HG03280 (cell line): ENCODE measurements around the gene USP25.

ENCODE experiments used
- ATAC-seq: cut with Tn5 transposase; IDR thresholded peaks from one replicate; pipeline ENCODE4 v1.9.1; 2021; ENCODE audit warnings: mild to moderate bottlenecking, moderate library complexity; ENCODE audit not compliant: unreplicated experiment

The USP25 gene

DNA sequence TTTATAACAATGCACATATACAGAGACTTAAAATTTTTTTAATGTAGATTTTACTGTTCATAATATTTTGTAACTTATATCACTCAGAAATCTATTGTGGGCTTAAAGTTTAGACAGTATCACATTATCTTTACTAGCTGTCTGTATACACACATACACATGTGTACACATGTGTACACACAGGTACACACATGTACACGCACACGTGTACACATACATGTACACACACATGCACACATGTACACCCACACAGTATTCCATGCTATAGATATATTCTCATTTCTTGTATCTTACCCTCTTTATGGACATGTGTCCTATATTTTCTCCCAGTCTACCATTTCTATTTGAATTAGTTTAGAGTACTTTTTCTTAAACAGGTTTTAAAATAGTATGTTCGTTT, 123.3 kb downstream of the USP25 start:
- ATAC-seq = no peak

DNA sequence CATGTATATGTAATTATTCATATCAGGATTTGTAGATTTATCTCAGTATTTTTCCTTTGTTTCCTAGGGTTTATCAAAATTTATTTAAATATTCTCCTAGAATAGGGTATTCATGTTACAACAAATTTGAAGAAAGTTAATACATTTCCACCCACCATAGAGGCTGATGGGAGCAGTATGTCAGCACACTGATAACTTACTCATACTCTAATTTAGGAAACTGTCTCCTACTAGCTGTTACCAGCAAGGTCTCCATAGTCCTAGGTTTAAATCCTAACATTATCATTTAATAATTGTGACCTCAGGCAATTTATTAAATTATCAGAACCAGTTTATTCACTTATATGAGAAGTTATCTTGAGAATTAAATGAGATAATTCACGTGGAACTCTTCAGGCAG, 127.0 kb downstream of the USP25 start:
- no peak for ATAC-seq

DNA sequence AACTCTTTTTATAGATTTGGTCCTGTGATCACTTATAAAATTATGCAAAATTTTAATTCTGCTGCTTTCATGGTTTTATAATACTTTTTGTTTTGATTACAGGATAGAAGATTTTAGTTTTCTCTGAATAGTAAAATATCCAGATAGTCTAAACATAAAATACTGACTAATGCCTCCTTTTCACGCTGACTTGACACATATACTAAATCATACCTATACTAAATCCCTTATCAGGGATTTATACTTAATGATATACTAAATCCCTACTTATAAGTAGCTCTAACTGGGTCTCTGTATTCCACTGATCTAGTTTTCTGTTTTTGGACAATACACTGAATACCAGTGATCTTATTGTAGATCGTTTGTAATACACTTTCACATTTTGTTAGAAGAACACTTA, 128.0 kb downstream of the USP25 start:
- no peak for ATAC-seq

DNA sequence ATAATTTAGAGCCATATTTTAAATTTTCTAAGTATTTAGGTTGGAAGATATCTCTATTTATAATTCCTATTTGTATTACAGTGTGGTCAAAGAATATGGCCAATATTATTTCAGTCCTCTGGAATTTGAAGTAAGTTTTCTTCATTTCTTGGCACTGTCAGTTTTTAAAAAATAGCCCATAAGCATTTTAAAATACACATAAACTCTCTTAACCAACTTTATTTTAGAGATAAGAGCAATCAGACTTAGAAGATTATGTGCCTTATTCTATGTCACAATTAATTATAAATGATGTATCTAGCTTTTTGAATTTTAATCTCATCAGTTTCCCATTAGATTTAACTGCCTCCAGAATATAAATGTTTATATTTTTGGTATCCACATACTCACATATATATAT, 130.8 kb downstream of the USP25 start:
- ATAC-seq = no peak

DNA sequence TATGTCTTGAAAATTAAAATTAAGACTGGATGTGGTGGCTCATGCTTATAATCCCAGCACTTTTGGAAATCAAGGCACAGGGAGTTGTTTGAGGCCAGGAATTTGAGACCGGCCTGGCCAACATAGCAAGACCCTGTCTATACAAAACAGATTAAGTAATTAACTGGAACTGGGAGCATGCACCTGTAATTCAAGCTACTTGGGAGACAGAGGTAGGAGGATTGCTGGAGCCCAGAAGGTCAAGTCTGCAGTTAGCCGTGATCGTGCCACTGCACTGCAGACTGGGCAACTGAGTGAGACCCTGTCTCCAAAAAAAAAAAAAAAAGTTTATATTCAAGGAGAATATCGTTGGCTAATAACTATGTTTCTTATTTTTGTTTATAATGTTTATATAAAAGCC, 139.2 kb downstream of the USP25 start:
- ATAC-seq = no peak

DNA sequence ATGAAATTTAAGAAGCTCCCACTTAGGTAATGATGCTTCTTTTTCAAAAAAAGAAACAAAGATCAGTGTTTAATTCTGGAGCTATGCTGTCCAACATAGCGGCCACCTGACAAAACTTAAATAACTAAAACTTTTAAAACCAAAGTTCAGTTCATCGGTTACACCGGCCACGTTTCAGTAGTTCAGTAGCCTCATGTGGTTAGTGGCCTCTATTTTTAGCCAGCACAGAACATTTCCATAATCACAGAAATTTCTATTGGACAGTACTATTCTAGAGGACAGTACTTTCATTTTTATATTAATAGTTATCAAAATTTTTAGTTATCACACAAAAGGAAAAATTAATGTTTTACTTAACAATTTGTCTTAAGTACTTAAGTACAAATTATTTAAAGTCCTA, 141.0 kb downstream of the USP25 start:
- ATAC-seq = no peak

DNA sequence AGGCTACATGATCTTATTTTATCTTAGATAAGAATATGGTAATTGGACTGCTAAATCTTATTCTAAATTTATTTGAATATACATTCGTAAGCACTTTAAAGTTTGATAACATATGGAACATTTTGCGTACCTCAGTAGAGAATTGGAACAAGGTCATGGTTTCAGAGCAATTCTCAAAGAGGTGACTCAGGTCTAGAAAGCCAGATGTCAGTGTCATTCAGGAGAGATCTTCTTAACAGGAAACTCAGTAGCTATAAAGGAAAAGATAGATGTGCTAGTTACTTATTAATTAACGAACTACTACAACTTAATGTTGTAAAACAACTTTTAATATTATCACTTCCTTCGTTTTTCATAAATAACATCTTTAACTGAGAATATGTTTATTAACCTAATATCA, 142.5 kb downstream of the USP25 start:
- ATAC-seq = no peak

DNA sequence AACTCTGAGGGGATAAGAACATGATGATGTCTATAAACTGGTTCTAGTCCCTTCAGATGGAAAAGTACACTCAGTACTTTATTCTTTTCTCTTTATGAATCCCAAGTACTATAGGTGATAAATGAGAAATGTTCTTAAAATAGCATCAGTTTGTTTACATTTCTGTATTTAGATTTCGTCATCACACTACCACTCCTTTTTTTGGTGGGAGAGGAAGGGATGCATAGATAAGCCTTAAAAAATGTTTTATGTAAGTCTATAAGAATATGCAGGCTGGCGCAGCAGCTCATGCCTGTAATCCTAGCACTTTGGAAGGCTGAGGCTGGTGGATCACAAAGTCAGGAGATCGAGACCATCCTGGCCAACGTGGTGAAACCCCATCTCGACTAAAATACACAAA, 144.8 kb downstream of the USP25 start:
- no peak for ATAC-seq

DNA sequence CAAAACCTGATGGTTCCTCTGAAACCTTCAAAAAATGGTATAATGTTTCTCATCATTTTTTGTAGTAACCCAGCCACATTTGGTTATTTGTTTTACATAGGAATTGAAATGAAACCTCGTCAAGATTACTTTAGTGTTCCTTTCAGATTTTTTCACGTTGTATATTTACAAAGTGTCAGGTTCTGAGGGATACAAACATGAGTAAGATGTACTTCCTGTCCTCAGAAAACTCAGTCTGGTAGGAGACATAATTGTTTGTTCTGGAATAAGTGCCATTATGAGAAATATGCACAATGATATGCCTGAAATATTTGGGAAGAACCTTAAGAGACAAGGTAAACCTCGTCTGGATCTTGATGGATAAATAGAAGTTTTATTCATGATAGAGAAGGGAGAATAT, 145.5 kb downstream of the USP25 start:
- no peak for ATAC-seq

DNA sequence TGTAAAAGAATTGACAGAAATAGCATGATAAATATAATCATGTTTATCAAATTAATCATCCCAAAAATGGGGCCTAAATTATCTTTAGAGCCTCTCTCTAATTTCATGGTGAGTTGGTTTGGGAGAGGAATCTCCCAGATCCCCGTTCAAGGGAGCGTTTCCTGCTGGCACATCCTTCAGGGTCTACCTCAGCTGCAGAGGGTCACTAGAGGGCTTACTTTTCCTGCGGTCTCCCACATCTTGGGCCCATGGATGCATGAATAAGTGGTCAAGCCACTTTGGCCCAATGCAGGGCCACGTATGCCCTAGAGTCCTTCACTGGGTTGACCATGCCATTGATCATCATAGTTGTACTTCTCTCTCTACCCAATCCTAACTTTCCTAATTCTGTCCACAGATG, 164.1 kb downstream of the USP25 start:
- no peak for ATAC-seq

DNA sequence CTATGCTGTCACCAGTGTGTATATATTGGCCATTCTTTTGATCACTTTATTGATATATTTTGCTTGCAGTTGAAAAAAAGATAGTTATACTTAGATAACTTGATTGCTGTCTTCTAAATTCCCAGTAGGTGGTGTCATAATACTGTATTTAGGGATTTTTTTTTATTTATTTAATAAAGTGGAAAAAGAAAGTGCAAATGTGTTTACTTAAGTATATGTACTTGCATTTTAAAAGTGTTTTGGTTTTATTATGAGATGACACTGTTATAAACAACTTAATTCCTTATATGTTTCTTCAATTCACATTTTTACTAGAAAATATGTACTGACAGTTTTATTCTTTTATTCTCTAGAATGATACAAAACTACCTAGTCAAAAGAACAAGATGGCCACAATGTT, 164.8 kb downstream of the USP25 start:
- ATAC-seq = no peak

DNA sequence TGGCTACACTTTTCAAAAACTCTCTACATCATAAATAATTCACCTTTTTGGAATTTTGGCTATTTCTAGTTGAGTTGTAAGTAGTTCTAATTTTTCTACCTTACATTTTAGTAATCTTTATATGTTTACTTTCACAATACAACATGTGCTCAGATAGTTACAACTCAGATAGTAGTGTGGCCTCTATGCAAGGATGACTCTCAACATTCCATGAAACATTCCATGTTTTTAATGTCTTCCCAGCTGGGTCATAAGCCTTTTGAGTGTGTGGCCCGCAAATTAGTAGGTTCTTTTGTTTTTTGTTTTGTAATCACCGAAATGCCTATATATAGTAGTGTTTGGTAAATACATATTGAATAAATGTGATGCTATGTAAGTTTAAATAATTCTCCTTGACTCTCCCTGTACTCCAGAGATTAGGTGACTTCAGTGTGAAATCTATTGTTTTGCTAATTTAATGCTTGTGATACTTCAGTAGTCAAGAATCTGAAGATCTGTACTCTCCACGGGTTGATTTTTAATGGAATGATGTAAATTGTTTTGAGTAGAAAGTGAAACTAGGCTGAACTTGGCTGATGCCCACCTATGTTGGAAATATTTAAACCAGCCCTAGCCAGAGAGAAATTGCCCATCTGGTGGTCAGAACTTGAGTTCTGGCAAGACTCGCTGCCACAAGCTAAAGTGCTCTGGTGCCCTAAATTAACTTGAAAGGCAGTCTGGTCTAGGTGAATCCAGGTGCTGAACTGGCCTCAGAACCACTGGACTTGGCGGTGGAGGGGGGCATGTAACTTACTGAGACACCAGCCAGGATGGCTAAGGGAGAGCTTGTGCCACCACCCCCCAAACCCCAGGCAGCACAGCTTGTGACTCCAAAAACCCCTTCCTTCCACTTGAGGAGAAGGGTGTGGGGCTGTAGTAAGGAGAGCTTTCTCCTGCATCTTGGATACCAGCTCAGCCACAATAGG, 165.6 kb downstream of the USP25 start:
- no peak for ATAC-seq

DNA sequence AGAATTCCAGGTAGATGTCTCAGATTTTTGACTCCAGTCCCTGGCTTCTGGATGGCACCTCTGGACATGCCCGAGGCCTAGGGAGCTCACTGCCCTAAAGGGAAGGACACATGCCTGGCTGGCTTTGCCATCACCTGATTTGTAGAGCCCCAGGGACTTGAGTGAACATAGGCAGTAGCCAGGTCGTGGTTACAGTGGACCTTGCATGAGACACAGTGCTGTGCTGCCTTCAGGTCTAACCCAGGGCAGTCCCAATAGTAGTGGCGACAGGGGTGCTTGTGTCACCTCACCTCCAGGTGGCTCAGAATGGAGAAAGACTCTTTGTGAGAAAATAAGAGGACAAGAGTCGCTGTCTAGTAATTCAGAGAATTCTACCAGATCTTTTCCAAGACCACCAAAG, 166.7 kb downstream of the USP25 start:
- ATAC-seq = no peak

DNA sequence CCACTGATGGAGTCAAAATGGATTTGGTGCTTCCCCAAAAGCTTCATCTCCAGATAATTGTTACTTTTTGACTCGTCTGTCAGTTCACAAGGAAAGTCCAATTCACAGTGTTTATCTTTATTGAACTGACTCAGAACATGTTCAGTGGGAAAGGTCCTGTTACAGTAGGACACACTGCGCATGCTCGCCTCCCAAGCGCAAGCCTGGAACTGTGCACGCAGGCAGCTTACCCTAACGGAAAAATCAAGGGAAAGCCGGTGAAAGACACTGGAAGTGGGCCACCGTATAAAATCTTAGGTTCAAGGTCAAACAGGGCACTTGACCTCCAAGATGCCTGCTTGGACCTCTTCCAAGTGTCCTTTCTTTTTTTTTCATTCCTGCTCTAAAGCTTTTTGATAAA, 174.6 kb downstream of the USP25 start:
- no peak for ATAC-seq

DNA sequence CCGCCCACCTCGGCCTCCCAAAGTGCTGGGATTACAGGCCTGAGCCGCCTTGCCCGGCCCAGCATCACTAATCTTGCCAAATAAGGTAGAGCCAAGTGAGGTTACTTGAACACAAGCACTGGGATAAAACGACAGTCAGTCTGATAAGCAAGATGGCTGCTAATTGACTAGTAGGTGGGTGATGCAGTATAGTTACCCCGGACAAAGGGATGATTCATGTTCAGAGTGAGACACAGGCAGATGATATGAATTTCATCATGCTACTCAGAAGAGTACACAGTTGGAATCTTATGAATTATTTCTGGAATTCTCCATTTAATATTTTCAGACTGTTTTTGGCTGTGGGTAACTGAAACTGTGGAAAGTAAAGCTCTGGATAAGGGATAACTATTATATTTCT, 178.4 kb downstream of the USP25 start:
- no peak for ATAC-seq

DNA sequence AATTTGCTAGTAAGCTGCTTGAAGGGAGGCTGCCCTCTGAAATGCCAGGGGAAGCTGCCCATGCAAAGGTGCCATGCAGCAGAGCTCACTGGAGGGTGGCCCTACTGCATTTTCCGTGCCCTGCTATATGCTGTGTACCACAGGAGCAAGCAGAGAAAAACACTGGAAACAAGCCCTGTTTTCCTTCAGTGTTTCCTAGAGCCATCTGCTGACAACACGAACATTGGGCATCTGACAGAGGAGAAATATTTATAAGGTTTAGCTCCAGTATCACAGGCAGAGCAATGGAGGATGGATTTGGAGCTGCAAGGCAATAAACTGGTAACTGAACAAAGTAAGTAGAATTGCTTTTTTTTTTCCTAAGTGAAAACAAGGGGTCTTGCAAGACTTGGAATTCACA, 198.4 kb downstream of the USP25 start:
- ATAC-seq = no peak

DNA sequence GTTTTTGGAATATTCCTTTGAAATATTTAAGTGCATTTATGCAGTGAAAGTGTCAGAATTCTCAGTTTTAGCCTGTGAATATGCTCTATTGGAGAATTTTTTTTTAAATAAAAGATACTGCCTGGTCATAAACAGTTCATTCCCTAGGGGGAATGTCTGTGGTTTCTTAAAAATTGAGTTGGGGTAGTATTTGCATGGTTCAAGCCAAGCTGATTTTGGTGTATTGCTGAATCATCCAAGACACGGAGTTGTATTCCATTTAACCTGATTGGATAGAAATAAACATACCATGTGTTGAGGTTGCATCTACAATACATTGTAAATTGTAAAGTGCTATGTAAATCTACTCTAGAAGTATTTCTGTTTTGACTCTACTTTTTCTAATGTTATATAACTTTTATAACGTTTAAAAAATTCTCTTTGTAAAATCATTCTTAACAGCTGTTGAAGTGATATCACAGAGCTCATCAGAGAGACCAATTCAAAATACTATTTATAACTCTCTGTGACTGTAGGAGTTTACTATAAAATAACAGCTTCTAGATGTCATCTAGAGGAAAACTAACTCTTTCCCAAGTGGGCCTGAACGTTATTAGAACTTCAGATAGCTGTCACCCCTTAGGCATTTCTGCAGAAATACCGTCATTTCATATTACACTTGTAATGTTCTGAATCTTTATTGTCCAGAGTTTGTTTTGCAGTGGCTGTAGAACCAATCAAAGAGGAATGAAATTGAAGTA, 199.1 kb downstream of the USP25 start:
- ATAC-seq = no peak

DNA sequence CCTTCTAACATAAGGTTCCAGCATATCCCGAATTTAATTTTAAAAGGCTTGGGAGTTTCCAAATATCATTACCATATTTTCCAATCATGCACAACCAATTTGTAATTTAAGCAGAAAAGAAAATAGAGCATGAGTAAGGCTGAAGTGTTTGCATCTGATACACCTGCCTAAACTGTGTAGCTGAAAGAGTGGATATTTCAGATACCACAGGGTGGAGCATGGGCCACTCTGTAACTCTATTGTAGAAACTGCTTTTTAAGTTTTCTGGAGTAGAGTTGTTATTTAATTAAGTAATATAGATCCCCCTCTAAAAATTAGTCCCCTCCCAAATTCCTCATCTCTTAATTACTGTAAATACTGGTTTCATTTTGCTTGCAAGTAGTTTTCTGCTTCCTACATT, 199.8 kb downstream of the USP25 start:
- no peak for ATAC-seq
